Heart left ventricle (tissue), 16 donors: ENCODE results near the gene KIF26A. TPM values are rescaled to one million over a fixed set of nuclear protein-coding genes. Genes with fewer than 3 reads are reported as not detected.

ENCODE experiments used
- ATAC-seq, 4 donors: fragments of 200-7000 bp; cut with Tn5 transposase; one replicate each; pipeline ENCODE4 v1.9.1; 2020 to 2022; ENCODE audit warnings: moderate library complexity in 4 of 4, mild to moderate bottlenecking in 3 of 4, moderate number of reproducible peaks in 1 of 4
- DNase-seq, 5 donors: peaks; one replicate each; pipeline ENCODE4 v3.0.0-alpha.2; 2020
- H3K27ac ChIP-seq, 12 donors: fragments of 200-600 bp; sonication (generic) in 4 of 12; one replicate each; pipeline versions ENCODE4 v1.5.0 to v1.8.0; 2016 to 2022; ENCODE audit warnings: mild to moderate bottlenecking in 2 of 12
- H3K27me3 ChIP-seq, 9 donors: fragments of 200-600 bp; sonication (generic) in 2 of 9; one replicate each; pipeline versions ENCODE4 v1.5.1 to v1.8.0; 2016 to 2022; ENCODE audit warnings: mild to moderate bottlenecking in 3 of 9
- H3K36me3 ChIP-seq, 9 donors: fragments of 200-600 bp; sonication (generic) in 2 of 9; one replicate each; pipeline versions ENCODE4 v1.5.0 to v1.8.0; 2018 to 2022; ENCODE audit warnings: mild to moderate bottlenecking in 2 of 9
- H3K4me1 ChIP-seq, 12 donors: fragments of 200-600 bp; sonication (generic) in 4 of 12; one replicate each; pipeline versions ENCODE4 v1.5.0 to v1.8.0; 2016 to 2022; ENCODE audit warnings: mild to moderate bottlenecking in 3 of 12
- H3K4me3 ChIP-seq, 12 donors: fragments of 200-600 bp; sonication (generic) in 4 of 12; one replicate each; pipeline versions ENCODE4 v1.5.0 to v1.8.0; 2017 to 2022; ENCODE audit warnings: mild to moderate bottlenecking in 9 of 12, moderate library complexity in 4 of 12
- H3K9me3 ChIP-seq, 12 donors: fragments of 200-600 bp; sonication (generic) in 4 of 12; one replicate each; pipeline versions ENCODE4 v1.5.0 to v1.8.0; 2016 to 2022; ENCODE audit warnings: mild to moderate bottlenecking in 1 of 12
- CTCF ChIP-seq, 12 donors: fragments of 200-600 bp; sonication (generic) in 4 of 12; IDR thresholded peaks; one replicate each; pipeline versions ENCODE4 v1.5.0 to v1.8.0; 2018 to 2022; ENCODE audit warnings: antibody characterized with exemption in 12 of 12, mild to moderate bottlenecking in 5 of 12
- POLR2A ChIP-seq, 2 donors: fragments of 450-650 bp; IDR thresholded peaks; one replicate each; pipeline ENCODE4 v1.6.1; 2017; ENCODE audit warnings: antibody characterized with exemption in 2 of 2, mild to moderate bottlenecking in 2 of 2, moderate library complexity in 2 of 2
- WGBS, 4 donors: extraction: QIAGEN DNeasy Blood & Tissue Kit in 2 of 4; methylation state at CpG; one replicate each; pipeline versions ENCODE4 v1.1.5 to v1.1.7; 2013 to 2018; 5-methylcytosine and 5-hydroxymethylcytosine counted together
- intact Hi-C, 10 donors: fragments of 100-400 bp; cut with DNase I; formaldehyde crosslinking; loops; one replicate each; pipeline versions ENCODE4 v1.11.1 to v1.14.2; 2022
- polyA plus RNA-seq, 2 donors: library from polyadenylated mRNA; stranded (reverse); fragments of 200-250 nt; gene quantifications; one replicate each; pipeline ENCODE4 v1.2.3, GENCODE V29; 2013
- total RNA-seq, 9 donors: library from RNA; depleted of rRNA in 2 of 9; stranded (reverse); fragments of >200 nt in 2 of 9; fragmentation: NEBNext Ultra II Directional in 3 of 9; extraction: Animal tissue kit (Norgen Biotek cat#: 25700) in 3 of 9; gene quantifications; one replicate each; pipeline versions ENCODE4 v1.1.0 to v1.2.4, GENCODE V29; 2016 to 2023
- donor health status: ischemic (EF 13 %, LVEDD 7.1; RV severe dilation, severe dysfunction).
- donor health status: healthy with polysubstance abuse.
- donor health status: DM: no; HTN: yes; CAD: no.
- donor health status: DM: no; HTN: no; CAD: no.
- donor health status: ischemic (EF 25% LVEDD 6.9; RV normal size, moderate dysfunction).
- donor health status: ischemic (EF 25% LVEDD 5.7; RV mildly dilated, moderate dysfunction).
- donor health status: healthy.
- donor health status: DM: yes; HTN: yes; CAD: no.
- donor health status: ischemic (EF 35%, LVEDD 5.7; RV mildly dilated, moderate dysfunction).
- donor health status: nonischemic (EF 11% LVEDD 7.7; RV severe dilation, severe dysfunction).
- donor health status: DM: yes; HTN: yes; CAD: no.
- donor health status: PGD.
- donor health status: ischemic (EF 29% LVEDD 5.4; RV normal size, mild dysfunction).
- donor health status: nonischemic (EF 23%, LVEDD 6.1; RV moderate dilation, normal function).

Gene KIF26A
- total and polyA plus RNA-seq, 11 donors: 4.9 to 12.6 (median 7.8) TPM

DNA sequence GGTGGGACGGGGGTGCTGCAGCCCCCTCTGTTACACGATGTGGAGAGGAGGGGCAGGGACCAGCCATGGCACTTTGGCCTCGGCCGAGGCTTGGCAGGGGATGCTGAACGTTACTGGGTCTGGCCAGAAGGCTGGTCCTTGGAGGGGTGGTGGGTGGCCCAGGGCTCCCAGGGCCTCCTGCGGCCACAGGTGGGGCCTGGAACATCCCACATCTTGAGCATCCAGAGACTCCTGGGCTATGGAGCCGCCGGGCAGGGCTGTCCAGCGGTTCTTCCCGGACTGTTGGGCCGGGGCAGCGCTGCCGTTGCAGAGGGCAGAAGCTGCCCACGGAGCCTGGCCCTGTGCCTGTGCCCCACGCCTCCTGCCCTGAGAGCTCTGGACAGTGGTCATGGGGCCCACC lies 15.9 kb downstream of the KIF26A start:
- DNase-seq: no peak
- TF ChIP-seq POLR2A (IDR thresholded peaks at IDR 0.05) (no peak), CTCF (IDR thresholded peaks at IDR 0.05) (no peak)
- 82 to 90% (median 87%) methylated on average over 12 to 15 of the region's 15 CpGs for WGBS, 4 donors
- Histone ChIP-seq H3K36me3 (peaks cover 0 to 12% (median 0%) of the 10 kb centered on the region in 9 donors), H3K4me1 (peaks cover 2 to 48% (median 20%) of the 10 kb centered on the region in 12 donors), H3K27ac (no peak overlapping the region), H3K9me3 (no peaks in the 10 kb centered on the region), H3K4me3 (no peak overlapping the region), H3K27me3 (no peaks in the 10 kb centered on the region)
- ATAC-seq: no peak
- intact Hi-C loops: loop anchor here in 3 of 10 donors (2.0 to 10.0 kb wide), 3 partner anchors 15 to 211 kb away; no protein-coding TSS in a partner anchor

DNA sequence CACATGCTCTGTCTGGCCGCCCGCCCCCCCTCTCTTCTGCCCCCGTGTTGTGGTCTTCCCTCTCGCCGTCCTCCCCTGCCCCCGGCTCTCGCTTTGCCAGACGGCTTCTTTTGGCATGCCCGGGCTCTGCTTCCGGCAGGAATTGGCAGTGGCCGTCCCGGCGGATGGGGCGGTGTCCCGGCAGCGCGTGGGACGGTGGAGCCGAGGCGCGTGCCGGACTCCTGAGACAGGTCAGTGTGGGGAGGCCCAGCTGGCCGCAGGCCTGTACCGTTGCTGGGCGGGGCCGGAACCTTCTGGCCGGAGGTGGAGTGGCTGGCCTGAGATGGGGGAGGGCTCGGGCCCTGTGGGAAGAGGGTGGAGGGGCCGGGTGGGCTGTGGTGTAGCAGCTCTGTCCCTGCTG lies 17.1 kb downstream of the KIF26A start:
- intact Hi-C loops: loop anchor here in 4 of 10 donors (2.0 to 10.0 kb wide), 4 partner anchors 13 to 1418 kb away; no protein-coding TSS in a partner anchor

GRCh38 chr14:104156142-104156541 lies 17.8 kb downstream of the KIF26A start:
- WGBS, 4 donors: 85 to 97% (median 94%) methylated on average over 5 of the region's 5 CpGs
- H3K4me3 ChIP-seq: no peak overlapping the region
- peaks cover 0 to 33% (median 11%) of the 10 kb centered on the region in 12 donors for H3K4me1 ChIP-seq
- H3K9me3 ChIP-seq: no peaks in the 10 kb centered on the region
- no peak overlapping the region for H3K27ac ChIP-seq
- H3K36me3 ChIP-seq: peaks cover 0 to 12% (median 0%) of the 10 kb centered on the region in 9 donors
- H3K27me3 ChIP-seq: no peaks in the 10 kb centered on the region
- no peak for TF ChIP-seq POLR2A (IDR thresholded peaks at IDR 0.05)
- TF ChIP-seq CTCF (IDR thresholded peaks at IDR 0.05): no peak
- no peak for ATAC-seq
- no peak for DNase-seq
- intact Hi-C loops: loop anchor here in 3 of 10 donors (5.0 to 10.0 kb wide), 3 partner anchors 119 to 1419 kb away; no protein-coding TSS in a partner anchor

More for the DNA sequence above, 17.1 kb downstream of the KIF26A start:
- 65 to 73% (median 73%) methylated on average over 15 to 29 of the region's 29 CpGs for WGBS, 4 donors
- ATAC-seq: peak in 3 of 4 donors; percentile 5 to 64 (median 8)
- Histone ChIP-seq H3K36me3 (peaks cover 0 to 12% (median 0%) of the 10 kb centered on the region in 9 donors), H3K27ac (no peak overlapping the region), H3K4me1 (peaks cover 0 to 40% (median 11%) of the 10 kb centered on the region in 12 donors), H3K27me3 (no peaks in the 10 kb centered on the region), H3K9me3 (no peaks in the 10 kb centered on the region), H3K4me3 (no peak overlapping the region)
- TF ChIP-seq CTCF (IDR thresholded peaks at IDR 0.05): no peak
- no peak for TF ChIP-seq POLR2A (IDR thresholded peaks at IDR 0.05)
- peak in 2 of 5 donors; percentile 40 to 48 for DNase-seq

- intact Hi-C loops: loop anchor here in 3 of 10 donors (5.0 to 10.0 kb wide), 3 partner anchors 118 to 1420 kb away; no protein-coding TSS in a partner anchor
- peaks cover 0 to 8% (median 0%) of the 10 kb centered on the region in 9 donors for H3K36me3 ChIP-seq
- DNase-seq: no peak
- no peaks in the 10 kb centered on the region for H3K9me3 ChIP-seq
- TF ChIP-seq CTCF (IDR thresholded peaks at IDR 0.05) (peak in 1 of 12 donors; percentile 5), POLR2A (IDR thresholded peaks at IDR 0.05) (no peak)
- H3K4me1 ChIP-seq: peaks cover 0 to 33% (median 11%) of the 10 kb centered on the region in 12 donors
- 88 to 93% (median 90%) methylated on average over 21 to 42 of the region's 42 CpGs for whole genome bisulfite sequencing, 4 donors
- H3K4me3 ChIP-seq: no peak overlapping the region
- ATAC-seq: no peak
- H3K27me3 ChIP-seq: no peaks in the 10 kb centered on the region
- no peak overlapping the region for H3K27ac ChIP-seq
Observed at GRCh38 chr14:104157016-104157928, 18.9 kb downstream of the KIF26A start.
